WI38 (cell line): ENCODE results near the gene ABCB1.

Source experiments
- H3K4me3 ChIP-seq: 2 replicates; pipeline ENCODE4 v1.5.1; 2011; ENCODE audit warnings: low read depth, mild to moderate bottlenecking, control low read depth, low read length
- TF ChIP-seq, protein P1 (sequence below): IDR thresholded peaks from 2 replicates; pipeline ENCODE4 v1.5.1; 2012; ENCODE audit warnings: low read depth, mild to moderate bottlenecking, control low read depth, low read length

ABCB1 gene

DNA sequence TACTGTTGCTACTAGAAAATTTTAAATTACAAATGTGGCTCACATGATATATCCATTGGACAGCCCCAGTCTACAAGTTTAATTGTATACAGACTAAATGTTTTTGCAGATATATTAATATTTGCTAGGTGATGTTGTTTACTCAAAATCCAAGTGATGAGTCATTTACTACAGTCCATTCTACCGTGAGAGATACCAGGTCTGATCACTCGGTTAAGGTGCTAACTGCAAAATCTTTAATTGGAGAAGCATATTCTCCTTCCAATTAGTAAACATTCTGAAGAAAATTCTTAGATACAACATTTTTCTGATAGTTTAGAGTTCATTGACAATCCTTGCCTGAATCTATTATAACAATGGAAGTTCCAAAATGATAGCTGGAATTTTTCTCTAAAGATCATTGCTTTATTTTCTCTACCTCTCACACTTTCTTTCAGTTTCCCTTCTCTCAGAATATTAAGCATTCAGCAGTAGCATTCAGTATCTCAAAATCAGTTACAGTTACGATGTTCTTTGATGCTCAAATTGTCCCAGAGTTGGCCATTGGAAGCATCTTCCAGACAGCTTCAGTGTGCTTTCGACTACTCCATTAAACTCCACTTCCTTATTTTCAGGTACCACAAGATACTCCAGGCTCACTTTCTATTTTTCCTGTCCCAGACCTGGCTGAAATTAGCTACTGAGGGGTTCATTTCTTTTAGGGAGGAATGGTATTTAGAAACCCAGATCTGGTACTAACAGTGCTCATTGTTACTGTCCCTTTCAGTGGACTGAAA is 2.3 kb downstream of the ABCB1 start:
- TF ChIP-seq, protein P1, sequence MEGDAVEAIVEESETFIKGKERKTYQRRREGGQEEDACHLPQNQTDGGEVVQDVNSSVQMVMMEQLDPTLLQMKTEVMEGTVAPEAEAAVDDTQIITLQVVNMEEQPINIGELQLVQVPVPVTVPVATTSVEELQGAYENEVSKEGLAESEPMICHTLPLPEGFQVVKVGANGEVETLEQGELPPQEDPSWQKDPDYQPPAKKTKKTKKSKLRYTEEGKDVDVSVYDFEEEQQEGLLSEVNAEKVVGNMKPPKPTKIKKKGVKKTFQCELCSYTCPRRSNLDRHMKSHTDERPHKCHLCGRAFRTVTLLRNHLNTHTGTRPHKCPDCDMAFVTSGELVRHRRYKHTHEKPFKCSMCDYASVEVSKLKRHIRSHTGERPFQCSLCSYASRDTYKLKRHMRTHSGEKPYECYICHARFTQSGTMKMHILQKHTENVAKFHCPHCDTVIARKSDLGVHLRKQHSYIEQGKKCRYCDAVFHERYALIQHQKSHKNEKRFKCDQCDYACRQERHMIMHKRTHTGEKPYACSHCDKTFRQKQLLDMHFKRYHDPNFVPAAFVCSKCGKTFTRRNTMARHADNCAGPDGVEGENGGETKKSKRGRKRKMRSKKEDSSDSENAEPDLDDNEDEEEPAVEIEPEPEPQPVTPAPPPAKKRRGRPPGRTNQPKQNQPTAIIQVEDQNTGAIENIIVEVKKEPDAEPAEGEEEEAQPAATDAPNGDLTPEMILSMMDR, result no peak
- no peak overlapping the region for H3K4me3 ChIP-seq

DNA sequence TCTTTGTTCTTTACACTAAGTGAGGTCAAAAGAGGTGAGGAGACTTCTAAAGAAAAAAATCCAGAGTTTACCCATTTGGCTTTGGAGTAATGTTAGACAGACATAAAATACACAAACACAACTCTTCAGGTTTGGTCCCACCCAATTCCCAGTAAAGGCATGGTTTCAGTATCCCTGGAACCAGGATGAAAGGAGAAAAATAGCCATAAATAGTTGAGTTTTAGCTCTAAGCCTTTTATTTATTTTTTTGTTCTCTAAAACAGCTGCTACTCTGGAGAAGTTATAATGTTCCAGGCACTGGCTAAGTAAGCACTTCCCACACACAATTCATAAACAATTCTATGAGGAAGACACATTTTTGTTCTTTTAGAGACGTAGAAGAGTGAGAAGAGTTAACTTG is 4.0 kb downstream of the ABCB1 start:
- TF ChIP-seq, protein P1, result no peak
- H3K4me3 ChIP-seq, result no peak overlapping the region

DNA sequence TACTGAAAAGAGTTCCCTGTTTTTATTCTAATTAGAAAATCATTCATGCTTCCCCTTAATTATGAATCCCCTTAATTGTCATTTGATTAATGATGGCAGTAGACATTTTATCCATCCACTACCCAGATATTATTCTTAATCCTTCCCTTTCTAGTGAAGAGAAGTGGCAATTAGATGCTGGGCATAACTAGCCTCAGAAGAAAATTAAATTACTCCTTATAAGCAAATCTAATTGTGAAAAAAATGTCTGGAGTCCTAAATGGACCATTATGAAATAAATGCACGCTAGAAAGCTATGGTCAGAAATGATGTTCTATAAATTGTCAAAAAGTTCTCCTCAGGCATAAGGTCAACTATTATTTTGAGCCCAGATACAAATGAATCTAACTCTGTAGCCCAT is 4.5 kb downstream of the ABCB1 start:
- TF ChIP-seq, protein P1, result no peak
- no peak overlapping the region for H3K4me3 ChIP-seq

DNA sequence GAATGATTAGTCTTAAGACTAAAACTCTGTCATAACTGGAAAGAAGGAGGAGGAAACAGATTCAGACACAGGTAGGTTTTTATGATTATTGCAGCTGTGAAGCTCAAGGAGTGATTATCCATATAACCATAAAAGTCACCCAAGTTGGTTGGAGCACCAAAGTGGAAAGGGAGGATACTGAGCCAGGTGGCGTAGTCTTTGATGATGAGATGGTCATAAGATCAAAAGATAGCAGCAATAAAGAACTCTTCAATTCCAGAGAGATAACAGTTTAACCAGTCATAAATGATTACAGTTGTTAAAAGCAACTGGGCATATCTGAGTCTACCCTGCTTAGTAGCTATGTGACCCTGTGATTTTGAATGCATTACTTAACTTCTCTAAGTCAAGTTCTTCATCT is 8.4 kb downstream of the ABCB1 start:
- no peak overlapping the region for H3K4me3 ChIP-seq
- TF ChIP-seq, protein P1, result no peak

DNA sequence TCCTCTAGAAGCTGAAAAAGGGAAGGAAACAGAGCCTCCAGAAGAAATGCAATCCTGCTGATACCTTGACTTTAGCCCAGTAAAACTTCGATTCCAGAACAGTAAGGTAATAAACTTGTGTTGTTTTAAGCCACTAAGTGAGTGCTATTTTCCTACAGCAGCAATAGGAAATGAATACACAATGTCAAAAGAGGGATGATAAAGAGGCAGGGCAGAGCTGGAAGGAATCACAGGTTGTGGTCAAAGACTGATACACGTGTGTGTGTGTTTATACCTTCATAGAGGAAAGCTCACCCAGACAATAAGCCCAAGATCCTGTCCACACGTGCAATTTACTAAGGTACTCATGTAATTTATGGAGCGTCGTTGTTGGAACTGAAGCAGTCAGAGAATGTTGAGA is 9.5 kb downstream of the ABCB1 start:
- TF ChIP-seq, protein P1, result no peak
- H3K4me3 ChIP-seq, result no peak overlapping the region

DNA sequence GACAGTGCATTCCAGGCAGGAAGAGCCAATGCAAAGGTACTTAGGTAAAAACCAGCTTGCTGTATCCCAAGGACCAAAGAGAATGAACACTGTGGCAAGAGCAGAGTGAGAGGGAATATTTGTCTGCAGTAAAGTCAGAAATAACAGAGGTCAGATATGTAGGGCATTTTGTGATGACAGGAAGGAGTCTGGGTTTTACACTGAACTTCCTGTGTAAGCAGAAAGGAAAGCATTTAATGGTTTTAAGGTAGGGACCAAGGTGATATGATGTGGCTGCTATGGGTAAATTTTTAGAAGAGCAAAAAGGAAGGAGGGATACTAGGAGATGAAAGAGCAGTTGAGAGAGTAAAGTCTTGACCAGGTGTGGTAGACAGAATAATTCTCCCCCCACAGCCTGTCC is 10.1 kb downstream of the ABCB1 start:
- H3K4me3 ChIP-seq, result no peak overlapping the region

DNA sequence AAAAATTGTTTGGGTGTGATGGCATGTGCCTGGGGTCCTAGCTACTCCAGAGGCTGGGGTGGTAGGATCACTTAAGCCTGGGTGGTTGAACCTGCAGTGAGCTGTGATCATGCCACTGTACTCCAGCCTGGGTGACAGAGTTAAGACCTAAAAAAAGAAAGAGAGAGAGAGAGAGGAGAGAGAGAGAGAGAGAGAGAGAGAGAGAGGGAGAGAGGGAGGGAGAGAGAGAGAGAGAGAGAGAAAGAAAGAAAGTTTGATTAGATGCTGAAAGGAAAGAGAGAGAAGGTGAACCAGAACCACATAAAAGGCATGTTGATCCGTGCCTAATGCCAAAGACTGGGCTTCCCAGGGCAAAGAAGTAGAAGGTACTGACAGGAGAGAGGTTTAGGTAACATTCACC is 11.1 kb downstream of the ABCB1 start:
- no peak overlapping the region for H3K4me3 ChIP-seq
- TF ChIP-seq, protein P1, result no peak

More for the DNA sequence above, 10.1 kb downstream of the ABCB1 start:
- TF ChIP-seq, protein P1, result no peak
